Activated CD4-positive, CD25-positive, alpha-beta regulatory T cell treated with anti-CD3 and anti-CD28 coated beads, Interleukin-2, amount 50 U/mL, for 24 hours (primary cell): ENCODE results near the gene SLC6A20.
"Not testable (repeated sequence)": the region's sequence is repeated elsewhere in the genome, so short reads cannot be mapped to it uniquely, and the experiment has no call there.

Experiments
- ATAC-seq, 2 donors: fragments of 150-1000 bp; cut with Tn5 transposase; one replicate each; pipeline ENCODE4 v1.10.0; 2021; ENCODE audit warnings: mild to moderate bottlenecking in 1 of 2, moderate library complexity in 1 of 2

SLC6A20 gene

GRCh38 chr3:45754461-45754860 is 41.9 kb downstream of the SLC6A20 start:
- no peak for ATAC-seq

- ATAC-seq: no peak
Observed at GRCh38 chr3:45753095-45753494, 43.2 kb downstream of the SLC6A20 start.

- no peak for ATAC-seq
Observed at GRCh38 chr3:45751537-45752242, 44.6 kb downstream of the SLC6A20 start.

- no peak for ATAC-seq
Observed at GRCh38 chr3:45749880-45750279, 46.5 kb downstream of the SLC6A20 start.

- ATAC-seq: not testable (repeated sequence)
Observed at GRCh38 chr3:45749036-45749600, 47.2 kb downstream of the SLC6A20 start.

- ATAC-seq: no peak
Observed at GRCh38 chr3:45748068-45748467, 48.3 kb downstream of the SLC6A20 start.

- no peak for ATAC-seq
Observed at GRCh38 chr3:45746777-45747622, 49.3 kb downstream of the SLC6A20 start.

GRCh38 chr3:45746165-45746776 is 50.1 kb downstream of the SLC6A20 start:
- ATAC-seq: no peak

- no peak for ATAC-seq
Observed at GRCh38 chr3:45742461-45743089, 53.8 kb downstream of the SLC6A20 start.

GRCh38 chr3:45741742-45742460 is 54.4 kb downstream of the SLC6A20 start:
- ATAC-seq: no peak

GRCh38 chr3:45741247-45741646 is 55.1 kb downstream of the SLC6A20 start:
- ATAC-seq: no peak

GRCh38 chr3:45739991-45740390 is 56.3 kb downstream of the SLC6A20 start:
- ATAC-seq: no peak

- ATAC-seq: no peak
Observed at GRCh38 chr3:45737234-45737633, 59.1 kb downstream of the SLC6A20 start.

GRCh38 chr3:45736707-45737106 is 59.6 kb downstream of the SLC6A20 start:
- peak; percentile 68 to 89 for ATAC-seq

GRCh38 chr3:45730409-45731154 is 65.8 kb downstream of the SLC6A20 start:
- ATAC-seq: no peak

GRCh38 chr3:45729614-45730013 is 66.7 kb downstream of the SLC6A20 start:
- ATAC-seq: no peak

- ATAC-seq: no peak
Observed at GRCh38 chr3:45724911-45725310, 71.4 kb downstream of the SLC6A20 start.

GRCh38 chr3:45719655-45720487 is 76.5 kb downstream of the SLC6A20 start:
- ATAC-seq: no peak

GRCh38 chr3:45716790-45717336 is 79.5 kb downstream of the SLC6A20 start:
- ATAC-seq: peak; percentile 56

GRCh38 chr3:45715945-45716344 is 80.4 kb downstream of the SLC6A20 start:
- ATAC-seq: no peak
